IMR-90 (cell line): ENCODE data around the gene VWA8. TPM values are rescaled to one million over a fixed set of nuclear protein-coding genes. Genes with fewer than 3 reads are reported as not detected.

Source experiments
- ATAC-seq: fragments of 200-7000 bp; cut with Tn5 transposase; 2 replicates; pipeline ENCODE4 v1.9.1; 2020; ENCODE audit warnings: low read depth, mild to moderate bottlenecking, moderate library complexity
- BruUV-seq: library from RNA; stranded (reverse); fragments of 400-500 nt; replicated peaks from 2 replicates; lab custom pipeline; 2021; lab: Mats Ljungman, UMichigan
- CTCF ChIA-PET: fragments of 300-600 bp; formaldehyde crosslinking; extraction: SDS; loops from one replicate; lab custom pipeline; 2021; ENCODE audit warnings: antibody characterized with exemption; lab: Yijun Ruan, JAX
- POLR2A ChIA-PET: fragments of 300-600 bp; sonication (Branson Sonifier 250); formaldehyde crosslinking; loops from one replicate; lab custom pipeline; 2022; ENCODE audit warnings: antibody characterized with exemption; ENCODE audit not compliant: unreplicated experiment; lab: Charles Lee
- DNase-seq: peaks from one replicate; pipeline ENCODE4 v3.0.0; 2013
- H2AFZ ChIP-seq: replicated peaks from 2 replicates; pipeline ENCODE3; 2013; ENCODE audit warnings: low read length, mild to moderate bottlenecking; ENCODE audit not compliant: poor library complexity
- H2AK5ac ChIP-seq: 2 replicates; pipeline ENCODE4 v1.6.1; 2013; ENCODE audit warnings: low read depth, low read length, inconsistent platforms
- H2AK9ac ChIP-seq: replicated peaks from 2 replicates; pipeline ENCODE3; 2013; ENCODE audit warnings: mild to moderate bottlenecking, low read depth, low read length, moderate library complexity; ENCODE audit not compliant: poor library complexity
- H2BK120ac ChIP-seq: 2 replicates; pipeline ENCODE4 v1.6.1; 2013; ENCODE audit warnings: low read depth, low read length, inconsistent platforms
- H2BK15ac ChIP-seq: 3 replicates; pipeline ENCODE4 v1.6.1; 2013; ENCODE audit warnings: low read depth, low read length, inconsistent platforms
- H2BK20ac ChIP-seq: 2 replicates; pipeline ENCODE4 v1.6.1; 2013; ENCODE audit warnings: low read depth, mild to moderate bottlenecking, inconsistent platforms, low read length, moderate library complexity
- H2BK5ac ChIP-seq: 2 replicates; pipeline ENCODE4 v1.6.1; 2013; ENCODE audit warnings: mild to moderate bottlenecking, low read depth, low read length, inconsistent platforms; ENCODE audit not compliant: poor library complexity, severe bottlenecking
- H3K14ac ChIP-seq: replicated peaks from 2 replicates; pipeline ENCODE4 v1.6.1; 2013; ENCODE audit warnings: low read depth, low read length, inconsistent platforms
- H3K18ac ChIP-seq: 2 replicates; pipeline ENCODE4 v1.6.1; 2013; ENCODE audit warnings: low read depth, low read length, control low read depth
- H3K23ac ChIP-seq: 2 replicates; pipeline ENCODE4 v1.6.1; 2013; ENCODE audit warnings: low read depth, low read length, inconsistent platforms
- H3K27ac ChIP-seq: 2 replicates; pipeline ENCODE4 v1.5.1; 2013; ENCODE audit warnings: mild to moderate bottlenecking, control low read depth, low read length; ENCODE audit not compliant: insufficient read depth
- H3K27me3 ChIP-seq: 2 replicates; pipeline ENCODE4 v1.6.1; 2013; ENCODE audit warnings: low read length; ENCODE audit not compliant: control insufficient read depth, insufficient read depth
- H3K36me3 ChIP-seq: 2 replicates; pipeline ENCODE4 v1.6.1; 2013; ENCODE audit warnings: low read length, mixed read lengths; ENCODE audit not compliant: control insufficient read depth, insufficient read depth
- H3K4ac ChIP-seq: 2 replicates; pipeline ENCODE4 v1.6.1; 2013; ENCODE audit warnings: low read depth, low read length, inconsistent platforms
- H3K4me1 ChIP-seq: 2 replicates; pipeline ENCODE4 v1.6.1; 2013; ENCODE audit warnings: low read length, mixed read lengths; ENCODE audit not compliant: control insufficient read depth, insufficient read depth
- H3K4me2 ChIP-seq: 2 replicates; pipeline ENCODE4 v1.6.1; 2013; ENCODE audit warnings: low read depth, mild to moderate bottlenecking, control low read depth, low read length, moderate library complexity
- H3K4me3 ChIP-seq: 2 replicates; pipeline ENCODE4 v1.5.1; 2013; ENCODE audit warnings: low read depth, mild to moderate bottlenecking, control low read depth, low read length, moderate library complexity; ENCODE audit not compliant: insufficient read depth
- H3K56ac ChIP-seq: 2 replicates; pipeline ENCODE4 v1.6.1; 2013; ENCODE audit warnings: low read length, inconsistent platforms; ENCODE audit not compliant: insufficient read depth; ENCODE audit errors: extremely low read depth
- H3K79me1 ChIP-seq, 2 experiments: 2 replicates each; pipeline ENCODE4 v1.6.1; 2013; ENCODE audit warnings: low read length in 2 of 2, inconsistent platforms in 1 of 2, low read depth in 1 of 2
- H3K9ac ChIP-seq: 2 replicates; pipeline ENCODE4 v1.6.1; 2013; ENCODE audit warnings: low read depth, low read length, control low read depth
- H3K9me1 ChIP-seq: 2 replicates; pipeline ENCODE4 v1.6.1; 2013; ENCODE audit warnings: low read length, inconsistent platforms; ENCODE audit not compliant: insufficient read depth
- H3K9me3 ChIP-seq: 2 replicates; pipeline ENCODE4 v1.6.1; 2013; ENCODE audit warnings: low read length; ENCODE audit not compliant: control insufficient read depth, insufficient read depth
- H4K20me1 ChIP-seq: 2 replicates; pipeline ENCODE4 v1.6.1; 2013; ENCODE audit warnings: low read length, inconsistent platforms; ENCODE audit not compliant: insufficient read depth
- H4K5ac ChIP-seq: 2 replicates; pipeline ENCODE4 v1.6.1; 2013; ENCODE audit warnings: mild to moderate bottlenecking, low read depth, low read length, control low read depth
- H4K8ac ChIP-seq, 2 experiments: 2 replicates each; pipeline ENCODE4 v1.6.1; 2013; ENCODE audit warnings: low read depth in 2 of 2, low read length in 2 of 2, control low read depth in 1 of 2, inconsistent platforms in 1 of 2
- H4K91ac ChIP-seq: 2 replicates; pipeline ENCODE4 v1.6.1; 2013; ENCODE audit warnings: low read depth, low read length, inconsistent platforms; ENCODE audit not compliant: insufficient read depth
- BHLHE40 ChIP-seq: fragments of 150-350 bp; IDR thresholded peaks from 2 replicates; pipeline ENCODE4 v1.6.1; 2016; ENCODE audit warnings: mild to moderate bottlenecking, low read depth, low read length
- CHD1 ChIP-seq: IDR thresholded peaks from 2 replicates; pipeline ENCODE4 v1.6.1; 2012; ENCODE audit warnings: low read depth, low read length, improper control_type of control experiment
- FOS ChIP-seq: fragments of 150-350 bp; IDR thresholded peaks from 2 replicates; pipeline ENCODE4 v1.6.1; 2016; ENCODE audit warnings: low read depth, low read length
- MAFK ChIP-seq: IDR thresholded peaks from 2 replicates; pipeline ENCODE4 v1.6.1; 2012; ENCODE audit warnings: low read depth, low read length, improper control_type of control experiment
- MAZ ChIP-seq: IDR thresholded peaks from 2 replicates; pipeline ENCODE4 v1.6.1; 2012; ENCODE audit warnings: low read depth, mild to moderate bottlenecking, low read length, improper control_type of control experiment, moderate library complexity, borderline replicate concordance
- NFE2L2 ChIP-seq: fragments of 150-350 bp; IDR thresholded peaks from 2 replicates; pipeline ENCODE4 v1.6.1; 2016; ENCODE audit warnings: low read depth, mild to moderate bottlenecking, low read length
- POLR2A ChIP-seq: IDR thresholded peaks from 2 replicates; pipeline ENCODE4 v1.6.1; 2012; ENCODE audit warnings: mild to moderate bottlenecking, low read depth, low read length
- RAD21 ChIP-seq: IDR thresholded peaks from 2 replicates; pipeline ENCODE4 v1.6.1; 2012; ENCODE audit warnings: low read length, improper control_type of control experiment
- RCOR1 ChIP-seq: IDR thresholded peaks from 2 replicates; pipeline ENCODE4 v1.6.1; 2012; ENCODE audit warnings: mild to moderate bottlenecking, low read length, improper control_type of control experiment; ENCODE audit not compliant: insufficient replicate concordance
- RFX5 ChIP-seq: IDR thresholded peaks from 2 replicates; pipeline ENCODE4 v1.8.0; 2012; ENCODE audit warnings: low read depth, mild to moderate bottlenecking, low read length, moderate library complexity
- SMC3 ChIP-seq: fragments of 150-350 bp; IDR thresholded peaks from 2 replicates; pipeline ENCODE4 v1.6.1; 2016; ENCODE audit warnings: low read depth, mild to moderate bottlenecking, antibody characterized with exemption, low read length, moderate library complexity
- WGBS, 2 experiments: methylation state at CpG; one replicate each; pipeline versions ENCODE4 v1.1.5 to v1.1.7; 2013; ENCODE audit warnings: missing lambda C conversion rate in 2 of 2; ENCODE audit not compliant: insufficient read length in 1 of 2; ENCODE audit errors: extremely low coverage in 2 of 2; 5-methylcytosine and 5-hydroxymethylcytosine counted together
- dilution Hi-C: fragments of 300-500 bp; cut with HindIII; formaldehyde crosslinking; loops from one replicate; pipeline ENCODE4 v1.14.3; 2018; ENCODE audit warnings: low sequenced_read_pairs; ENCODE audit not compliant: unreplicated experiment
- in situ Hi-C: fragments of 300-500 bp; cut with MboI; formaldehyde crosslinking; loops from 3 replicates; pipeline ENCODE4 v1.14.3; 2019; ENCODE audit warnings: low sequenced_read_pairs, inconsistent platforms, mixed read lengths
- intact Hi-C: fragments of 100-400 bp; cut with micrococcal nuclease; formaldehyde crosslinking; loops from 2 replicates; pipeline ENCODE4 v1.10.0; 2022
- polyA plus RNA-seq, 3 experiments: library from polyadenylated mRNA; depleted of rRNA; stranded (reverse); fragments of >200 nt; gene quantifications; 2 replicates each; pipeline ENCODE4 v1.2.3, GENCODE V29; 2012; ENCODE audit warnings: low replicate concordance in 1 of 3
- total RNA-seq: library from RNA; depleted of rRNA; stranded (reverse); fragments of >200 nt; gene quantifications from 2 replicates; pipeline ENCODE4 v1.2.3, GENCODE V29; 2012
- TF ChIP-seq, protein P1 (sequence below): fragments of 150-350 bp; IDR thresholded peaks from 2 replicates; pipeline ENCODE4 v1.6.1; 2016; ENCODE audit warnings: low read depth, mild to moderate bottlenecking, low read length, moderate library complexity, borderline replicate concordance
- TF ChIP-seq, protein P2 (sequence below): conservative IDR thresholded peaks from 2 replicates; pipeline ENCODE4 v1.5.1; 2012; ENCODE audit warnings: mild to moderate bottlenecking, low read depth, low read length, improper control_type of control experiment
- TF ChIP-seq, protein P3 (sequence below): fragments of 150-350 bp; IDR thresholded peaks from 2 replicates; pipeline ENCODE4 v1.6.1; 2017; ENCODE audit warnings: mild to moderate bottlenecking, antibody characterized with exemption, low read length, low read depth

VWA8 gene
- total and polyA plus RNA-seq, 2 of the 4 experiments (the other 2 are of a cell fraction): 5.9 to 18.3 TPM

DNA sequence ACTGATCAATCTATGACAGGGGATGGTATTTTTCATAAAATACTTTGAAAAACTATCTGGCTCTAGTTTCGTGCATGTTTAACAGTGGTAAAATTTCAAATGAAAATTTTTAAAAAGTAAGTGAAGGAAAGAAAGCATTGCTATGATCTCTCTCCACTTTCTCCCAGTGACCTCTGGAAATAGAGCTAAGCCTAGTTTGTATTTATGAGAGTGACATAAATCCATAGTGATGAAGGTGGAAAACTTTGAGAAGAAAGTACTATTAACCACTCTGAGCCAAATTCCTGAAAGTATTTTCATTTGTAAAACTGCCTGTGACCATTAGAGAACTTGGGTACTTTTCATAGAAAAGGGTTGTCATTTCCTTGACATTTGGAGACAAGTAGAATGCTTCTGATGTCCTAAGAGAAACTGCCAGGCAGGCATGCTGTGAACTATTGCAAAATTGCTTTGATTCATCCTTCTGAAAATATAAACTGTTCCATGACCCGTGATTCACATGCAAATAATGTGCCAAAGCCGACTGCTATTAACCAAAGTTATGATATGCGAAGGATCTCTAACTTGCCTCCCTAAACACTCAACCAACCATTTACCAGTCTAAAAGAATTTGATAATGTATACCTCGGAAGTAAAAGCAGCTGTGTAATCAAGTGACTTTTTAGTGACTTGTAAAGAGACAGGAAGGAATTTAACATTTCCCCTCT is 133.2 kb downstream of the VWA8 start:
- peak overlapping the region; percentile 46 for H2BK5ac ChIP-seq
- in situ Hi-C loops (no loop called here), dilution Hi-C loops (no loop called here), intact Hi-C loops (no loop called here)
- no peaks in the 10 kb centered on the region; the same call in 1 of the 2 replicates for H3K9me1 ChIP-seq
- no peak overlapping the region for H2AK5ac ChIP-seq
- H2AK9ac ChIP-seq: no peak overlapping the region
- H3K9me3 ChIP-seq: no peaks in the 10 kb centered on the region
- peak overlapping the region; percentile 58; the same call in 1 of the 2 replicates for H3K4me2 ChIP-seq
- DNase-seq (peak; percentile 94), ATAC-seq (peak; percentile 95)
- POLR2A ChIA-PET: interaction anchor here (0.6 kb wide), 1 partner anchor 144 kb away, joined by 3 read pairs; no protein-coding TSS in a partner anchor
- CTCF ChIA-PET: interaction anchor here (0.7 kb wide), 1 partner anchor 132 kb away, joined by 3 read pairs; no protein-coding TSS in a partner anchor
- H3K27ac ChIP-seq: no peak overlapping the region
- H2BK120ac ChIP-seq: no peak overlapping the region
- no peak overlapping the region for H2AFZ ChIP-seq
- H4K20me1 ChIP-seq: no peaks in the 10 kb centered on the region
- no peak overlapping the region for H3K56ac ChIP-seq
- H3K79me1 ChIP-seq: no peaks in the 10 kb centered on the region
- no peak overlapping the region for H4K5ac ChIP-seq
- no peak overlapping the region for H3K14ac ChIP-seq
- no peak overlapping the region for H3K4ac ChIP-seq
- H4K8ac ChIP-seq: peak overlapping the region in 1 of 2 experiments; percentile 18; a peak in 1 of 4 replicates
- peaks cover 2% of the 10 kb centered on the region; the same call in 1 of the 2 replicates for H3K36me3 ChIP-seq
- H3K23ac ChIP-seq: no peak overlapping the region
- H4K91ac ChIP-seq: no peak overlapping the region
- H3K4me3 ChIP-seq: no peak overlapping the region
- H2BK20ac ChIP-seq: no peak overlapping the region; the same call in 1 of the 2 replicates
- H3K18ac ChIP-seq: peak overlapping the region; percentile 68; the same call in 1 of the 2 replicates
- no peaks in the 10 kb centered on the region for H3K27me3 ChIP-seq
- H3K9ac ChIP-seq: no peak overlapping the region
- no CpG with 5 or more reads among the region's 5 CpGs for WGBS, 2 experiments
- no peak overlapping the region for H2BK15ac ChIP-seq
- BruUV-seq: no TSS peak
- peaks cover 6% of the 10 kb centered on the region for H3K4me1 ChIP-seq
- TF ChIP-seq POLR2A (no peak), CHD1 (no peak), FOS (peak; percentile 92), RAD21 (peak; percentile 25; the same call in 1 of the 2 replicates), RFX5 (no peak), SMC3 (0 out of 2 replicates have a peak, but pooled peaks have one; percentile 6), BHLHE40 (peak; percentile 61), MAFK (peak; percentile 75), RCOR1 (peak; percentile 77), MAZ (no peak), NFE2L2 (0 out of 2 replicates have a peak, but pooled peaks have one; percentile 7)
- TF ChIP-seq, protein P1, sequence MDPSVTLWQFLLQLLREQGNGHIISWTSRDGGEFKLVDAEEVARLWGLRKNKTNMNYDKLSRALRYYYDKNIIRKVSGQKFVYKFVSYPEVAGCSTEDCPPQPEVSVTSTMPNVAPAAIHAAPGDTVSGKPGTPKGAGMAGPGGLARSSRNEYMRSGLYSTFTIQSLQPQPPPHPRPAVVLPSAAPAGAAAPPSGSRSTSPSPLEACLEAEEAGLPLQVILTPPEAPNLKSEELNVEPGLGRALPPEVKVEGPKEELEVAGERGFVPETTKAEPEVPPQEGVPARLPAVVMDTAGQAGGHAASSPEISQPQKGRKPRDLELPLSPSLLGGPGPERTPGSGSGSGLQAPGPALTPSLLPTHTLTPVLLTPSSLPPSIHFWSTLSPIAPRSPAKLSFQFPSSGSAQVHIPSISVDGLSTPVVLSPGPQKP: no peak
- TF ChIP-seq, protein P2, sequence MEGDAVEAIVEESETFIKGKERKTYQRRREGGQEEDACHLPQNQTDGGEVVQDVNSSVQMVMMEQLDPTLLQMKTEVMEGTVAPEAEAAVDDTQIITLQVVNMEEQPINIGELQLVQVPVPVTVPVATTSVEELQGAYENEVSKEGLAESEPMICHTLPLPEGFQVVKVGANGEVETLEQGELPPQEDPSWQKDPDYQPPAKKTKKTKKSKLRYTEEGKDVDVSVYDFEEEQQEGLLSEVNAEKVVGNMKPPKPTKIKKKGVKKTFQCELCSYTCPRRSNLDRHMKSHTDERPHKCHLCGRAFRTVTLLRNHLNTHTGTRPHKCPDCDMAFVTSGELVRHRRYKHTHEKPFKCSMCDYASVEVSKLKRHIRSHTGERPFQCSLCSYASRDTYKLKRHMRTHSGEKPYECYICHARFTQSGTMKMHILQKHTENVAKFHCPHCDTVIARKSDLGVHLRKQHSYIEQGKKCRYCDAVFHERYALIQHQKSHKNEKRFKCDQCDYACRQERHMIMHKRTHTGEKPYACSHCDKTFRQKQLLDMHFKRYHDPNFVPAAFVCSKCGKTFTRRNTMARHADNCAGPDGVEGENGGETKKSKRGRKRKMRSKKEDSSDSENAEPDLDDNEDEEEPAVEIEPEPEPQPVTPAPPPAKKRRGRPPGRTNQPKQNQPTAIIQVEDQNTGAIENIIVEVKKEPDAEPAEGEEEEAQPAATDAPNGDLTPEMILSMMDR: no peak
- TF ChIP-seq, protein P3, sequence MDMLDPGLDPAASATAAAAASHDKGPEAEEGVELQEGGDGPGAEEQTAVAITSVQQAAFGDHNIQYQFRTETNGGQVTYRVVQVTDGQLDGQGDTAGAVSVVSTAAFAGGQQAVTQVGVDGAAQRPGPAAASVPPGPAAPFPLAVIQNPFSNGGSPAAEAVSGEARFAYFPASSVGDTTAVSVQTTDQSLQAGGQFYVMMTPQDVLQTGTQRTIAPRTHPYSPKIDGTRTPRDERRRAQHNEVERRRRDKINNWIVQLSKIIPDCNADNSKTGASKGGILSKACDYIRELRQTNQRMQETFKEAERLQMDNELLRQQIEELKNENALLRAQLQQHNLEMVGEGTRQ: no peak
